Stimulated activated CD4-positive, alpha-beta T cell treated with anti-CD3 and anti-CD28 coated beads, Interleukin-4, amount 100 ng/mL, for 1 hour (primary cell): ENCODE data around the gene CPED1.
"Not testable (repeated sequence)": the region's sequence is repeated elsewhere in the genome, so short reads cannot be mapped to it uniquely, and the experiment has no call there.

Experiments used
- DNase-seq: peaks from one replicate; pipeline ENCODE4 v3.0.0-alpha.2; 2020

CPED1 gene

GRCh38 chr7:121075424-121075841 lies 86.9 kb downstream of the CPED1 start:
- DNase-seq = not testable (repeated sequence)

- DNase-seq = no peak
Observed at GRCh38 chr7:121075952-121076349, 87.4 kb downstream of the CPED1 start.

GRCh38 chr7:121076350-121077164 lies 88.0 kb downstream of the CPED1 start:
- no peak for DNase-seq

- no peak for DNase-seq
Observed at GRCh38 chr7:121077165-121077630, 88.7 kb downstream of the CPED1 start.

- no peak for DNase-seq
Observed at GRCh38 chr7:121078701-121079227, 90.3 kb downstream of the CPED1 start.

- DNase-seq = no peak
Observed at GRCh38 chr7:121079425-121080169, 91.1 kb downstream of the CPED1 start.

- no peak for DNase-seq
Observed at GRCh38 chr7:121080257-121080912, 91.9 kb downstream of the CPED1 start.

- DNase-seq = no peak
Observed at GRCh38 chr7:121080913-121081326, 92.4 kb downstream of the CPED1 start.

- DNase-seq = no peak
Observed at GRCh38 chr7:121081327-121081936, 92.9 kb downstream of the CPED1 start.

GRCh38 chr7:121082400-121083101 lies 94.0 kb downstream of the CPED1 start:
- no peak for DNase-seq

GRCh38 chr7:121083138-121083789 lies 94.8 kb downstream of the CPED1 start:
- DNase-seq = no peak

GRCh38 chr7:121083790-121084251 lies 95.3 kb downstream of the CPED1 start:
- DNase-seq = no peak

GRCh38 chr7:121084256-121084655 lies 95.7 kb downstream of the CPED1 start:
- no peak for DNase-seq

- DNase-seq = no peak
Observed at GRCh38 chr7:121084748-121085336, 96.3 kb downstream of the CPED1 start.

- no peak for DNase-seq
Observed at GRCh38 chr7:121085922-121086321, 97.4 kb downstream of the CPED1 start.

GRCh38 chr7:121088870-121089269 lies 100.4 kb downstream of the CPED1 start:
- DNase-seq = no peak

- DNase-seq = no peak
Observed at GRCh38 chr7:121094829-121095228, 106.3 kb downstream of the CPED1 start.

- DNase-seq = no peak
Observed at GRCh38 chr7:121097577-121097976, 109.1 kb downstream of the CPED1 start.

- DNase-seq = no peak
Observed at GRCh38 chr7:121099572-121099971, 111.1 kb downstream of the CPED1 start.

GRCh38 chr7:121101083-121101482 lies 112.6 kb downstream of the CPED1 start:
- DNase-seq = no peak

GRCh38 chr7:121101621-121102020 lies 113.1 kb downstream of the CPED1 start:
- no peak for DNase-seq
